HG03060 (cell line): Measurements from ENCODE around the gene MYZAP.

Experiments
- ATAC-seq: cut with Tn5 transposase; IDR thresholded peaks from one replicate; pipeline ENCODE4 v1.9.1; 2021; ENCODE audit warnings: low read depth, moderate number of reproducible peaks; ENCODE audit not compliant: unreplicated experiment

MYZAP gene

DNA sequence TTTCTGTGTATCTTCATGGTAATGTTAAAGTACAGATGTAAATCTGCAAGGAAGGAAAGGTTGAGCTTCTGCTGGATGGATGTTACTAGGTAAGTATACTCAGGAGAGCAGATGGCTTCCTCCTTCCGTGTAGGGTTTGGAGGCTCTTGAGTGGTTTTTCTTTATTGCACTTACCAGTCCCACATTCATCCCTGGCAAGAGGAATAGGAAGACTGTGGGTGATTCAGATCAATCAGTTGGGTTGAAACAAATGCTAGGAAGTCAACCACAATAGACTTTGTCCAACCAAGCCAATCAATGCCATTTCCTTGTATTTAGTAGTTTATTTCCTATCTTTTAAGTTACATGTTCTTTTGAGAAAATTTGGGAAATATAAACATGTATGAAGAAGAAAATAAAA is 26.6 kb downstream of the MYZAP start:
- ATAC-seq = no peak

GRCh38 chr15:57619746-57620145 is 28.0 kb downstream of the MYZAP start:
- no peak for ATAC-seq

GRCh38 chr15:57624730-57625129 is 33.0 kb downstream of the MYZAP start:
- no peak for ATAC-seq

- no peak for ATAC-seq
These were observed 34.2 kb downstream of the MYZAP start for GRCh38 chr15:57625703-57626448.

DNA sequence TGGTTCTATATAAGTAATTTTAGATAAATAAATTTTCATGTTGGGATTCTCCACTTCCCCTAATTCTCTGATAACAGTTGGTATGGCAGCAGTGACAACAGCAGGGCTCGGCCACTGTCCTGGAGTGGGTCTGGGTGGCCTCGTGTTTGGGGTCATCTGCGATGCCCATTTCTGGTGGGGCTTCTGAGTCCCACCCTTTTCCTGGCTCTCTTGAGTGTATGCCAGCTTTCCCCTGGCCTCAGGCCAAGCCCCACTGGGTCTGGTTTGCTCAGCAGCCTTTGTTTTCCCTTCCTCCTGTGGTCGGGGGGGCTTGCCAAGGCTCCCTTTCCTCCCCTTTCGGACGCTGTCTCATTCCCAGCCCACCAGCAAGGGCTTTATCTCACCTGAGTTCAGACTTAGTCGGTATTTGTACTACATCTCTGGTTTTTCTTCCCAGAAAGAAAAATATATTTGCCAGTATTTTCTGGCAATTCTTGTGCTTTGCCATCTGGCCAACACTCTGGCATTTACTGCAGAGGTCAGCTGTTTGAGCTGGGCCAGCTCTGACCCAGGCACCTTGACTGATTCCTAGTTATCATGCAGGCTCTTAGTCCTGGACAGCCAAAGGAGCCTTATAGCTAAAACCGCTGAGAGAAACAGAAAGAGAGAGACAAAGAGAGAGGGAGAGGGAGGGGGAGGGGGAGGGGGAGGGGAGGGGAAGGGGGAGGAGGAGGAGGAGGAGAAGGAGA is 35.2 kb downstream of the MYZAP start:
- ATAC-seq = no peak

DNA sequence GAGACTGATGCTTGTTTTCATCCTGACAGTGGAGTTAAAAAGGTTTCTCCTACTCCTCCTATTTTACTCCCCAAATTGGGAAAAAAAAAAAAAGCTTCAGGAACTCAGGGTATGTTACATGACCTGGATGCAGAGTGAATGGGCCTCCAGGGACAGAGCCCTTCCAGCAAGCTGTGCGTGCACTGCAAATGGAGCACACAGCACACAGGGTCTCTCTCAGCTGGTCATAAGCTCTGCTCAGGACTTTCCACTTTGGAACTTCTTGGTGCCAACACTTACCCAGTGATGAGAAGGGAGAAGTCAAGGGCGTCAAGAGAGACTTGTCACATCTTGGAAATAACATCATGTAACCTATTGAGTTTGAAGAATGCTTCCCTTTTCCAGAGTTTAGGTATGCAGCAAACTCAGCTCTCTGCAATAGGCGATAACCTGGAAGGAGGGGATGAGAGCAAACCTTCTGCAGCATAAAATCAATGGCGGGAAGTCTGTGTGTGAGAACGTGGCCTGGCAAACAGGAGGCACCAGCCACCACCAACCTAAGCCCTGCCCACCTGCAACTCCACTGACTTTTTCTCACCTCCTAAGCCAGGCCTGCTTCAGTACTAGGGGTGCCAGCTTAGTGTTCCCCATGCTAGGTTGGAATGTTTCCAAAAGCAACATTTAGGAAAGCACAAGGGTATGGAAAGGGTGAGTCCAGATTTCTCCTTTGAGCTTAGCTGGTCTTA is 39.8 kb downstream of the MYZAP start:
- ATAC-seq = no peak

DNA sequence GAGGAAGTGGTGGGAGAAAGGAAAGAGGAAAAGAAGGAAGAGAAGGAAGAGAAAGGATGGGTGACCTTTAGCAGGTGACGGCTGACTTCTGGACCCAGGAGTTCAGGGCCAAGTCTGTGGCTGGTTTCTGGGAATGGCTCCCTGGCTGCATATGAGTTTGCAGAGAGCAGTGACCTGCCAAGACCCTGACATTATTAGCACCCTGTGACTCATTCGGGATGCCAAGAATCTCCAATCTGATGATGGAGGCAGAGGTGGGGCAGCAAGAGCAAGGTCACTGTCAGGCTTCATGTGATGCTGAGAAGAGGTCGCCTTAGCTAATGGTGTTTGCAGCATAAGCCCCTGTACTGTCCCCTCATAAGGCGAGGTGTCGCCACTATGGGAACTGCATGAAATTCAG is 42.6 kb downstream of the MYZAP start:
- ATAC-seq = no peak

GRCh38 chr15:57635300-57635909 is 43.7 kb downstream of the MYZAP start:
- ATAC-seq = no peak

DNA sequence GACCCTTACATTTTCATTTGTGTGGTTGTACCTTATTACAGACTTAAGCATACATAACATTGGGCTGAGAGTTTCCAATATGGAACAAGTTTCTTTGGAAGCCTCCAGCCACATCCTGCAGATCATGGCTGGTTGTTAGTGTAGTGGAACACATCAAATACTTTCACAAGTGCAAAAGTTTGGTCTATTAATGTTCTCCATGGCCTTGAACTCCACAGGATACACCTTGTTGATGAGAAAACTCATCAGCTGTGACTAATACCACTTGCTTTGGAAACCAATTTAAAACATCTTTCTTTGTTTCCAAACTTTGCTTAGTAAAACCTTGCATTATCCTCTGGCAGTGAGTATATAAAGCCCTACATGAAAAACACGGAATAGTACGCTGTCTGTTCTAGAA is 46.1 kb downstream of the MYZAP start:
- ATAC-seq = no peak

DNA sequence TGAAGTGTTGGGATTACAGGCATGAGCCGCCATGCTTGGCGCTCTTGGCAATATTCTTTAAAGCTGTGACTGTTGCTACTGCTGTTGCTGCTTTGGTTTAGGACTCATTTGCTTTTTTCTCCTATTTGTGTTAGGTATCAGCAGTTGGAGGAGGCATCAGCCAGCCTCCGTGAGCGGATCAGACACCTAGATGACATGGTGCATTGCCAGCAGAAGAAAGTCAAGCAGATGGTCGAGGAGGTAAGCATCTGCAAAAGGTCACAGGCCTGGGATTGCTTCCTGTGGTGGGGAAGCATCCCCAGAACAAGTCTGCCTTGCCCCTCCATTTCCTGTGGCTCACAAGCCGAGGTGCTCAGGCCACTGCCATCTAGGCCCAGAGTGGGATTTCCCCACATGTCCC is 47.6 kb downstream of the MYZAP start:
- no peak for ATAC-seq

DNA sequence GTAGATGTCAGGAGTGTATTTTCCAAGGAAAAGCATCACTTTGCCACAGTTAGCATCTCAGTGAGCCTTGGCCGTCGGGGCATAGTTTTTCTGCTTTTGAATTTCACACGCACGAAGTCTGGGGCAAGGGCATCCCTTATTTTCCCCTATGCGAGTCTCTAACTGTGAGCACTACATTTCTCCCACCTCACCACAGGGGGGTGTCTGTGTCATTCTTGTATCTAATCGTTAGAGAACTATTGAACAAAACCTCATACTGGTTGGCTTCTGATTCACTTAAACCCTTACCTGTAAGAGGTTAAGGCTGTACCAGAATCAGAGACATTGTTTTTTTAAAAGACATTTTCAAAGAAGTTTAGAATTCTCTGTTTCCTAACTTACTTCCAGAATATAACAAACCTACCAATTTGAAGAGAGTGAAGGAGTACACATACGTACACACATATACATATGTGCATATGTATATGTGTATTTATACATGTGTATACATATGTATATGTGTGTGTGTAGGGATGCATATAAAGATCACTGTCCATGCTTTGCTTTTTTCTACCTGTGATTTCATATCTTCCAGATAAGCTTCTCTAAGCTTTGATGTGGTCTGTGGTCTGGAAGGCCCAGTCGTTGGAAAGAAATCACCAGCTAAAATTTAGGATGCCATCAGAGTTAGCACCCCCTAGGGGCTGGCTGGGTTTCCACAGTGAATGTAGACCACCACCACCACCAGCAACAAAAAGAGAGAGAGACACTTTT is 49.4 kb downstream of the MYZAP start:
- no peak for ATAC-seq

DNA sequence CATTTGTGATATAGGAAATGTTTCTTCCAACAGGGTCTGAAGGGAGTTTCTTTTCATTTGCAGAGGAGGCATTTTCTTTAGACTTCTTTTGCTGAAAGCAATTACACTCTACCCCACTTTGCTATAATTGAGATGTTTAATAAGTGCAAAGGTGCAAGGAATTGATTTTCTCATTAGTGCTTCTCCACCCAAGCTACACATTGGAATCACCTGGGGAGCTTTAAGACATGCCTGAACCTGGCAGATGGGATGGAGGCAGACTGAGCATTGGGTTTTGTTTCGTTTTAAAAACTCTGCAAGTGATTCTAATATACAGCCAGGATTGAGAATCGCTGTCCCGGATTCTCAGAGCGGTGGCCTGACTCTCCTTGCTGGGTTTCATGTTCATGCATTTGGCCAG is 52.1 kb downstream of the MYZAP start:
- no peak for ATAC-seq

- ATAC-seq = no peak
These were observed 54.4 kb downstream of the MYZAP start for GRCh38 chr15:57646087-57646486.

- ATAC-seq = no peak
These were observed 55.5 kb downstream of the MYZAP start for GRCh38 chr15:57647071-57647790.

- no peak for ATAC-seq
These were observed 56.1 kb downstream of the MYZAP start for GRCh38 chr15:57647791-57648130.

- ATAC-seq = no peak
These were observed 57.4 kb downstream of the MYZAP start for GRCh38 chr15:57649138-57649537.

- ATAC-seq = no peak
These were observed 59.7 kb downstream of the MYZAP start for GRCh38 chr15:57651445-57651844.

DNA sequence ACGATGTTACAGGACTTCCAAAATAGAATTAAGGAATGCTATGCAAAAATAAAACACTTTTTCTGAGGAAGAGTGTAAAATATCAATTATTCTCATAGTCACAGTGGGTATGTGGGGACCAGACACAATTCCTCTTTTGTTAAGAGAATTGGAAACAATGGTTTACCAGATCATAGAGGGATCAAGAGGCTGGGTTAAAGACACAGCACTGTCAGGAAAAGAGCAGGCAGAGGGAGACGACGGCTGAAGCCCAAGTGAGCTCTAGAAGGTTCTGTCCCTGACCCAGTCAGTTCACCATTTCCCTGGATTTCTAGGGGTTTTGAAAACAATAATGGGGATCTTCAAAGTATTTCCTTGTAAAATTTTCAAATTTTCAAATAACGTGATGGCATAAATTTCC is 60.8 kb downstream of the MYZAP start:
- ATAC-seq = no peak

GRCh38 chr15:57654153-57654852 is 62.6 kb downstream of the MYZAP start:
- ATAC-seq = no peak
